HG03460 (cell line): Measurements from ENCODE around the gene FAH.
"Not testable (repeated sequence)": the region's sequence is repeated elsewhere in the genome, so short reads cannot be mapped to it uniquely, and the experiment has no call there.

Experiments used
- ATAC-seq: cut with Tn5 transposase; IDR thresholded peaks from one replicate; pipeline ENCODE4 v1.9.1; 2021; ENCODE audit not compliant: unreplicated experiment

The FAH gene

DNA sequence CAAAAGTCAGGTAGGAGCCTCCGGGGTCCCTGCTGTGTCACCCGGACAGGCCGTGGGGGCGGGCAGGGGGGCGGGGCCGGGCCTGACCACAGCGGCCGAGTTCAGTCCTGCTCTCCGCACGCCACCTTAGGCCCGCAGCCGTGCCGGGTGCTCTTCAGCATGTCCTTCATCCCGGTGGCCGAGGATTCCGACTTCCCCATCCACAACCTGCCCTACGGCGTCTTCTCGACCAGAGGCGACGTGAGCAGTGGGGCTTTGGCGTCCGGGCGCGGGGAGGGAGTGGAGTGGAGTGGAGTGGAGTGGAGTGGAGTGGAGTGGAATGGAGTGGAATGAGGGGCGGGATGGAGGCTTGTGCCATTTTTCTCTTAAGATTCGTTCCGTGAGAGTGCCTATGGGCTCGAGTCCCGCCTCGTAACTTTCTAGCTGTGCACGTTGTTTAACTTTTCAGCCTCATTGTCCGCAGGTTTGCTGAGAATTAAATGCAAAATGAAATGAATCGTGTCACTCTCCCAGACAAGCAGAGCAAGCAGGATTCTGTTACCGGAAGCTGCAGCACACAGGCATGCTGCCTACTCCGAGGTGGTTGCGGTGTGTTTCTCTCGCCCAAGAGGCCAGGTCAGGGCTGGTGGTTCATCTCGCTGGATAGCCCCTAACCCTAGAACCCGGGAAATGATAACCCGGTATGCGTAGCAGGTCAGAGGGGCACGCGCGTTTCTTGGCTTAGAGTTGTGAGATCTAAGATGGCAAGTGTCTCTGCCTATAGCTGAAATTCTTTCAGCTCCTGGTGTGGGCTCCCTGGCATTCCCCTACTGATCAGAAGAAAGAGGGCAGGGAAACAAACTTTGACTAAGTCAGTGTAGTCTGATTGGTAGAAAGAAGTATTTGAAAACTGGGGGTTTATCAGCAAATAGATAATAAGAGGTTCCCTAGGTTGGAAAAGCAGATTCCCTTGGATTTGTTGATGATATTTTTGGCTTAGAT, at the start of gene FAH:
Gene FAH (plus strand): TSS at position 104 of the 981 bp plus-strand sequence. CDS start 56 bp downstream, at position 160.
- peak; percentile 53 for ATAC-seq

DNA sequence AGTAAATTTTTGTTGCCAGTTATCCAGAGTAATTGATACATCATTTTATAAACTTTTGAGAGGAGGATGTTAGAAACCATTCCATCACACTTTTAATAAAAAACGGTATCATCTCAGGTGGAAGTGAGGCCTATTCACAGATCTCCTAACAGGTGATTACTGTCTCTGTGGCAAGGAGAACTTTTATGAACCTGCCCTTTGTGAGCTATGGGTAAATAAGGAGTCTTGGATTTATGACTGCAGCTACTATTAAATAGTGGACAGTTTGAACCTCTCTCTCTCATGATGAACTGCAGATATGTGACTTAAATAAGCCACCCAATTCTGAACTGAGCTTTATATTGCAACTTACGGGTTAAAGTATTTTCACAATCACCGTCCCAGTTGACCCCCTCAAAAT, 47.6 kb upstream of the FAH start:
- ATAC-seq, result no peak

DNA sequence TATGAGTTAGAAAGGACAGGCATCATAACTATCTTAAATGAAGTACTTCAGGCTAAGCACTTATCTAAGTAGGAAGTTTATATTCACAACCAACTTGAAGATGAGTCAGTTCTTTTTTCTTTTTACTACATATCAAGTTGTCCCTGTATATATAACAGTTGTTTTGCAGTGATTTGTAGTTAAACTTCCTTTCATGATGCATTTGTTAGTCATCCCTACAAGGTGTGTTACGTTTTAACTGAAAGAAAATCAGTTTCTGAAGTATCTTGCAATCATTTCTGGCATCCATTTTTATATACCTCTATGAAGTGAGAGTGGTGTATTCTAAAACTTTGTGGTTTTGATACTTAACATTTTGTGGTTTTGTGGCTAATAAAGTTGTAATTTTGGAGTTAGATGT, 47.2 kb upstream of the FAH start:
- no peak for ATAC-seq

DNA sequence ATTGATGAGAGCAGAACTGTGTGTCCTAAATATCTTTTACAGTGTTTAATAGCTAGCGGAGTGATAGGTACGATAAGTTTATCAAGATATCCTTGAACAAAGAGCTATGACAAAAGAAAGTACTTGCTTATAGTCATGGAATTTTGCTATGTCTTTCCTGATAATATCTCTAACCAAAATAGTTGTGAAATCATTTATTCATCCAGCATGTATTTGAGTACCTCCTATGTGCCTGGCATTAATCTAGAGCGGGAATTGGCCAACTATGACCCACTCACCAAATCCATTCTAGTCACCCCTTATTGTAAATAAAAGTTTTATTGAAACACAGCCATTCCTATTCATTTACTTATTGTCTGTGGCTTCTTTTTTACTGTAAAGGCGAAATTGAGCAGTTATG, 46.7 kb upstream of the FAH start:
- ATAC-seq, result no peak

DNA sequence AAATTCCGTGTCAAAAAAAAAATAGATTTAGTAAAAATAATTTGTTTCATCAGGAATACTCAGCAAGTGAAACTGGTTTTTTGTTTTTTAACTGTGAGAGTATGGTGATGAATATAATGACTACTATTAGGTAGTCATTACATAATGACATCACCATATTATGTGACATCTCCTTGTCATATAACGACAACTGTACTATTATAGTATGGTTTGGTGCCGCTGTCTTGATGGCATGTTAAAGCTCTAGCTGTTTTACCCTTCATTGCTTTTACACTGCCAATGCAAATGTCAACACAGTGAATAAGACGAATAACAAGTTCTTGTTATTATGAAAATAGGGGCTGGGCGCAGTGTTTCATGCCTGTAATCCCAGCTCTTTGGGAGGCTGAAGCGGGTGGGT, 45.6 kb upstream of the FAH start:
- ATAC-seq, result no peak

DNA sequence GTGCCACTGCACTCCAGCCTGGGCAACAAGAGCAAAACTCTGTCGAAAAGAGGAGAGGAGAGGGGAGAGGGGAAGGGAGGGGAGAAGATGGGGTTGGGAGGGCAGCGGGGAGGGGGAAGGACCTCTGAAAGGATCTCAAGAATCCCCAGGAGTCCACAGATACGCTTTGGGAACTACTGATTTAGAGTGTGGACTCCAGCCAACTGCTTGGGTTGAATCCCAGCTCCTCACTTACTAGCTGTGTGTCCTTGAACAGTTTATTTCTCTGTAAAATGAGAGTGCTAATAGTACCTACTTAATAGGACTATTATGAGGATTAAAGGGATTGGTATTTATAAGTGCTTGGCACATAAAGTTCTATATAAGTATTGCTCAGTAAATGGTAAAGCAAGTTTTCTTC, 45.0 kb upstream of the FAH start:
- ATAC-seq, result no peak

DNA sequence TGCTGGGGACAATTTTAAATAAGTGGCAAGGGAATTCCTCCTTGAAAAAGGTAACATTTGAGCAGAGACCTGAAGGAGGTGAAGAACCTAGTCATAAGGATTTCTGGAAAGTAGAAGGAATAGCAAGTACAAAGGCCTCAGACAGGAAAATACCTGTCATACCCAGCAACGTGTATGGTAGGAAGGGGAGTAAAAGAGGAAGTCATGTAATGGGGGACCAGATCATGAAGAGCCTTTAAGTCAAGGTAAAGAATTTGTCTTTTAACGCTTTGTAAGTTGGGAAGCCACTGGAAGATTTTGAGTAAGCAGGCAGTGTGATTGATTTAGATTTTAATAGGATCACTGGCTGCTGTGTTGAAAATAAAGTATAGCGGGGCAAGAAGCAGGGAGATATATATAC, 43.4 kb upstream of the FAH start:
- no peak for ATAC-seq

DNA sequence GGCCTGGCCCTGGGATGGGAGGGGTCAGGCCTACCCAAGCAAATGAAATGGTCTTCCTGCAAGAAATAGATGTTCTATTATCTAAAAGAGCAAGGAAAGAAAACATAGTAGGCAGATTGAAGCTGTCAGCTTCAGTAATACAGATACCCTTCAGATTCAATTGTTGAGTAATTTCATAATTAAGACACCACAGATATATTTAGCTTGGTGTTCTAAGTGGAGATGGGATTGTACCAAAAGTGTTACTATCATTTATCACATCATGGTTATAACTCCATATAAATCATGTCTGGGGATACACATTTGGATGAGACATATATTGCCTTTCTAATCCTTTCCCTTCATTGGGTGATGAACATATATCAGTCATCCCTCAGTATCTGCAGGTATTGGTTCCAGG, 41.9 kb upstream of the FAH start:
- ATAC-seq, result no peak

DNA sequence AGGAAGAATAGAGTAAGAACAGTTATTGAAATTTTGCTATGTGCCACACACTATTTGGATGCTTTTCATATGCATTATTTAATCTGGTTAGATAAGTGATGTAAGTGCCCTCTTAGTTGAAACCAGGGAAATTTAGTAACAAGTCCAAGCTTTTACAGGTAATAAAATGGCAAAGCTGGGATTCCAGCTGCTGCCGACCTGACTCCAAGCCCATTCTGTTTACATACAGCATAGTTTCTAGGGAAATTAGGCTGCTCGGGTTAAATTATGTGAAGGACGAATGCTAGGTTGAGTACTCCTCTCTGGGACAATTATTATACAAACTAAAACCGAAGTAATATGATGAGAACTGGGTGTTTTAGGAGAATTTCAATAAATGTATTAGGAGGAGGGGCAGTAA, 38.7 kb upstream of the FAH start:
- ATAC-seq, result no peak

DNA sequence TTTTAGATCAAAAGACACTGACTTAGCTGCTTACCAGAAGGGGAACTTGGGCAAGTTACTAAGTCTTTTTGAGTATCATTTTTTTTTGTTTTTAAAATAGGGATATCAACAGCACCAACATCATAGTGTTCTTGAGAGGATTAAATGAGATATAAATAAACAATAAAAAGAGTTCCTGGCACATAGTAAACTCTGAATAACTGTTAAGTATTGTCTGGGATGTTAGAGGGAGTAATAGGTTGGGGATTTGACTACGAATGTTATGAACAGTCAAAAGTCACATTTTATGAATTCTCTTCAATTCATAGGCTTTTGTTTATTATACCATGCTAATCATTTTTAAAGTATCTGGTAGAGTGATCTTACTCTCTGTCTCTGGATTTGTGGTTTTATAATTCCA, 37.8 kb upstream of the FAH start:
- ATAC-seq, result no peak

DNA sequence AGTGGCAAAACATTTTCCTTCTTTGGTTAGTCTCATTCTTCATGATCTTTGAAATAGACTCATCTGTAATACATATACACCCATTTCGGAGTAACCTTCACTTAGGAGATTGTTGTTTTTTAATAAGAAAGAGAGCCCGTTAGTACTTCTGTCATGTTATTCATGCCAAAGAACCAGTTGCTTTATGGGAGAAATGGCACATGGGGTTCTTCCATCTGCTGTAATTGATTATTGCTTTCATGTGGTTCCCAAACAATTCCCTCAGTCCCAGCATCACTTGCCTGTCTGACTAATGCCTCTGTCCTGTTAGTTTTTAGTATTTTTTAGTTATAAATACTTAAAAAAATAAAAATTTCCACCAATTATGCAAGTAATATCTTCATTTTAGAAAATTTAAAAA, 33.8 kb upstream of the FAH start:
- no peak for ATAC-seq

DNA sequence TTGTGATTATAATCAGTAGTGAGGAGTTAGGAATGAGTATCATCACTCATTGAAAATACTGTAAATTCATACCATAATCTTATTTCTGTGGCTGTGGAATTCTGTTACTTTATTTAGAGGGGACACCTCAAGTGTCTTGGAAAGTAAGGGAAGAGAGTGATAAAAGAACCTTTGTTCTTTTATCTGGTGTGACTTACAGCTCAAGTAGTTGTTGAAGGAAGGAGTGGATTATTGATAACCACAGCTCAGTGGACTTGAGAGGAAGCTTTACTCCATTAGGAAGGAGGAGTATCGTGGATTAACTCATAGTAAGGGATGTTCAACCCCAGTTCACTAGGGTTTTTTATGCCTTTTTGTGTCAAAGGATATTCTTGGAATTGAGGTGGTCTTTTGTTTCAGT, 32.2 kb upstream of the FAH start:
- no peak for ATAC-seq

DNA sequence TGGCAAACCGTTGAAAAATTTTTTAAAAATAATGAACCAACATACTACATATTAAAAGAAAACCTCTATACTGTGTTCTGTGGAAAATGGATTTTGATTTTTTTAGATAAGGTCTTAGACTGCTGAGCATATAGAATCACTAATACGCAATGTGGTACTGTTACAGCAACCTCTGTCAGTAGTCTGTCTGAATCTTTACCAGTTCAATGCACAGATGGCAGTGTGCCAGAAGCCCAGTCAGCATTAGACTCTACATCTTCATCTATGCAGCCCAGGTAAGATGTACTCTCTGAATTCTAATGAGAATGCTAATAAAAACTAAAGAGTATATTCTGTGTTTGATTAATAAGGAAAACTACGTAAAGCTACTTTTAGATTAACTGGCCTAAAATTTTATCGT, 31.3 kb upstream of the FAH start:
- ATAC-seq, result no peak

DNA sequence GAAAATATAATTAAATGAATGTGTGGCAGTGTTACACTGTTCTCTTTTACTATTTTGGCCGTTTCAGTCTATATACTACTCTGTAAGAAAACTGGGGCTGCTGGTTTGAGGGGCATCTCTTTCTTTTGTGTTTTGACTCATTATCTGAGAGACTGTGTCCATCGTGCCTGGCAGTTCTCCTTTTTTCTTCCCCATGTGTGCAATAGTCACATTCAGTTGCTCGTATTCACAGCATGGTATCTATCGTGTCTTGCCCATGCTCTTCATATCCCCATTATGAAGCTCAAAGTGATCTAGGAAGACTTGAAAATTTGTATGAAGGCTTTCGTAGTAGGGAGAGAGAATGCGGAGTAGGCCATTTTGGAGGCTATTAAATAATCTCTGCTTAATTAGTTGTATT, 29.8 kb upstream of the FAH start:
- ATAC-seq, result no peak

DNA sequence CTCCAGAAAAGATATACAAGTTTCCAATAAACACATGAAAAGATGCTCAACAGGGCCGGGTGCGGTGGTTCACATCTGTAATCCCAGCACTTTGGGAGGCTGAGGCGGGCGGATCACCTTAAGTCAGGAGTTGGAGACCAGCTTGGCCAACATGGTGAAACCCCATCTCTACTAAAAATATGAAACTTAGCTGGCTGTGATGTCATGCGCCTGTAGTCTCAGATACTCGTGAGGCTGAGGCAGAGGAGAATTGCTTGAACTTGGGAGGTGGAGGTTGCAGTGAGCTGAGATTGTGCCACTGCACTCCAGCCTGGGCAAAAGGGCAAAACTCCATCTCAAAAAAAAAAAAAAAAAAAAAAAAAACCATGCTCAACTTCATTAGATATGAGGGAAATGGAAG, 25.5 kb upstream of the FAH start:
- not testable (repeated sequence) for ATAC-seq

DNA sequence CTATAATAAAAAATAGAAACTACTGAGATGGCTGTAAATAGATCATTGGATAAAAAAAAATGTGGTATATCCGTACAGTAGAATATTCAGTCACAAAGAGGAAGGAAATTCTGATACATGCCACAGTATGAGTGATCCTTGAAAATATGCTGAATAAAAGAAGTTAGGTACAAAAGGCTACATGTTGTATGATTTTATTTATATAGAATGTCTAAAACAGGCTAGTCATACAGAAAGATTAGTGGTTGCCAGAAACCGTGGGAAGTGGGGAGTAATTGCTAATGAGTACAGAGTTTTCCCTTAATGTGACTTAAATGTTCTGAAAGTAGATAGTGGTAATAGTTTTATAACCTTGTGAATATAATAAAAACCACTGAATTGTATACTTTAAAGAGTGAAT, 24.9 kb upstream of the FAH start:
- no peak for ATAC-seq

DNA sequence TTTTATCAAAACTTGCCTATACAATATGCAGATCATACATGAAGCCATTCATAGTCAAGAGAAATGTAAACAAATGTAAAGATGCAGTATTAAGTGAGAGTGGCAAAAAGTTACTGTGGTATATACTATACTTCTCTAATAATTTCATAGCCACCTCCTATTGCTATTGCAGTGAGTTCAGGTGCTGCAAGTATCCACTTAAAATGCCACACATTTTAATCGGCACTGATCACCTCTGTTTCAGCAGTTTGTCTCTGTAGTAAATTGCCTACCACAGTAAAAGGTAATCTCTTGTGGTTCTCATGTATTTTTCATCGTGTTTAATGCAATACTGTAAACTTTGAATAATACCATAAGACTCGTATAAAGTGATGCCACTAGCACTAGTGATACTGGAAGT, 20.4 kb upstream of the FAH start:
- no peak for ATAC-seq

DNA sequence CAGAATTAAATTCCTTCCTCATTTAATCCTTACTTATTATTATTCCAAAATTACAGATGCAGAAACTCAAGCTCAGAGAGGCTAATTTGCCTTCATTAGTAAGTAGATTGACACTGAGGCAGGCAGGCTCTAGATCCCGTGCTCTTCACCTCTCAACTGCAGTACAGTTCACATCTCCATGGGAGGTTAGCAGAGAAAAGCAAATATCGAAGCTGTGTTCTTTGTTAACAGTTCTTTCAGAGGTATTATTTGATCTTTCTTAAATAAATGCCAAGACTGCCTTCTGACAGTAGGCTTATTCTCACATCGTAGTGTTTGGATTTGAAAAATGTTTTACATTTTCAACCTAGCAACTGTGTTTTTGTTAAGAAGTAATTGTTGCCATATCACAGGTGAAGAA, 15.9 kb upstream of the FAH start:
- no peak for ATAC-seq

DNA sequence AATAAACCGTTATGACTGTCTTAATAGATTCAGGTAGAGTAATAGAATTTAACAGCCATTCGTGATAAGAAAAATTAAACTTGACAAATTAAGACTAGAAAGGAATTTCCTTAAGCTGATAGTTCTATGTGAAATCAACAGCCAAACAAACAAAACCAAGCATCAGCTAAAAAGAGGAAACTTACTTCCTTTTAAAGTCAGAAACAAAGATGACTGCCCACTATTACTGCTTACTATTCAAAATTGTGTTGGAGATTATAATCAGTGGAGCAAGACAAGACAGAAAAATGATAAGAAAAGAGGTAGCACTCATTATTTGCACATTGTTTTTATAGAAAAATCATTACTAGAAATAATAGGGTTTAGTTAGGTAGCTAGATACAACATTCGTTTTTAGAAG, 13.8 kb upstream of the FAH start:
- ATAC-seq, result no peak

DNA sequence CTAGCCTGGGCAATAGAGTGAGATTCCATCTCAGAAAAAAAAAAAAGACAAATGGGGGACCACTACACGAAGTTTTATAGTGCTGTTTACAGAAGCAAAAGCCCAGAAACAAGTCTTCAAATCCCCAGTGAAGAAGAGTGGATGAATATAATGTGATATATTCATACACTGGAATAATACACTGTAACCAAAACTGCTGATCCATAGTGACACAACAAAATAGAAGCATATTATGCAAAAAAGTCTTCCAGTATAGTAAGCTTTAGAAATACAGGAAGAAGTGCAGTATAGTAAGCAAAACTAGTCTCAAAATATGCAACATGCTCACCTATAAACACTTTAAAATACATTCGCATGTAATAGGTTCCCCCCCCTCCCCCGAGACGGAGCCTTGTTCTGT, 11.9 kb upstream of the FAH start:
- no peak for ATAC-seq

DNA sequence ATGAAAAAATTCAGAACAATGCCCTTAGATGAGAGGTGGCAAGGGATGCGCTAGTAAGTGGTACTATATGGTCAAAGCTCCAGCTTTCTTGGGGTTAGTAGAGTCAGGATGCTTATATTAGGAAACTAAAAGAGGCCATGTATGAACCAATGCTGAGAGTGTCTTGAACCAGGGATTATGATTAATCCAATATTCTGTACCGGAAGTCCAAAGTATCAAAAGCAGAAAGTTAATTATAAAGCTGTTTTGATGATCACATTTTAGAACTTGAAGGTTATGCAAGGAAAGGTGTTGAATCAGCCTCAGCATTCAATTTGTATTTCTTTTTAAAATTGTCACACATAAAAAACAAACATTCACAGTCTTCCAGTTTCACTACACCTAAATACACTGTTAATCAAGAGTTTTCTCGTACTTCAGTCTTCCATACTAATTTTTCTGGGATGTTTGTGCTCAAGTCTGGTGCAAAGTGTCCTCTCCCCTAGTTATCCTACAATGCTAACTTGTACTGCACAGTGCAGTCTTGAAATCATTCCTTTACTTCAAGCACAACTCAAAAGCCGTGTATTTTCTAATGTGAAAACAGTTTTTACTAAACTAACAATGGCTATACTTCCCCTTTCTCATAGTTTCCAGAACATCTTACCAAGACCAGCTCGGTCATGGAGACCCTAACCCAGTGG, 10.7 kb upstream of the FAH start:
- ATAC-seq, result no peak

DNA sequence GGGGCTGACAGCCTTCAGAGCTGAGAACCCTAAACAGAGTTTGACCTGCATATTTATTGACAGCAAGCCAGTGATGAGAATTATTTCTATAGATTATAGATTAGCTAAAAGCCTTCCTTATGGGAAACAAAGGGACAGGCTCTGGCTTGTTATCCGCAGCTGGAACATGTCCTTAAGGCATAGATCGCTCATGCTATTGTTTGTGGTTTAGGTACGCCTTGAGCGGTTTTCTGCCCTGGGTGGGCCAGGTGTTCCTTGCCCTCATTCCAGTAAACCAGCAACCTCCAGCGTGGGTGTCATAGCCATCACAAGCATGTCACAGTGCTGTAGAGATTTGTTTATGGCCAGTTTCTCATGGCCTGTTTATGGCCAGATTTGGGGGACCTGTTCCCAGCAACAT, 10.2 kb upstream of the FAH start:
- no peak for ATAC-seq
